HepG2 (cell line): ENCODE data around the gene ODAD4.

ENCODE experiments used
- FOXM1 ChIP-seq: sonication (generic); formaldehyde crosslinking; IDR thresholded peaks from 2 replicates; pipeline ENCODE4 v1.5.0; 2020; ENCODE audit warnings: missing genetic modification reagents
- ZNF746 ChIP-seq: sonication (generic); formaldehyde crosslinking; IDR thresholded peaks from 2 replicates; pipeline ENCODE4 v1.8.0; 2022; ENCODE audit warnings: mild to moderate bottlenecking, missing genetic modification reagents

DNA sequence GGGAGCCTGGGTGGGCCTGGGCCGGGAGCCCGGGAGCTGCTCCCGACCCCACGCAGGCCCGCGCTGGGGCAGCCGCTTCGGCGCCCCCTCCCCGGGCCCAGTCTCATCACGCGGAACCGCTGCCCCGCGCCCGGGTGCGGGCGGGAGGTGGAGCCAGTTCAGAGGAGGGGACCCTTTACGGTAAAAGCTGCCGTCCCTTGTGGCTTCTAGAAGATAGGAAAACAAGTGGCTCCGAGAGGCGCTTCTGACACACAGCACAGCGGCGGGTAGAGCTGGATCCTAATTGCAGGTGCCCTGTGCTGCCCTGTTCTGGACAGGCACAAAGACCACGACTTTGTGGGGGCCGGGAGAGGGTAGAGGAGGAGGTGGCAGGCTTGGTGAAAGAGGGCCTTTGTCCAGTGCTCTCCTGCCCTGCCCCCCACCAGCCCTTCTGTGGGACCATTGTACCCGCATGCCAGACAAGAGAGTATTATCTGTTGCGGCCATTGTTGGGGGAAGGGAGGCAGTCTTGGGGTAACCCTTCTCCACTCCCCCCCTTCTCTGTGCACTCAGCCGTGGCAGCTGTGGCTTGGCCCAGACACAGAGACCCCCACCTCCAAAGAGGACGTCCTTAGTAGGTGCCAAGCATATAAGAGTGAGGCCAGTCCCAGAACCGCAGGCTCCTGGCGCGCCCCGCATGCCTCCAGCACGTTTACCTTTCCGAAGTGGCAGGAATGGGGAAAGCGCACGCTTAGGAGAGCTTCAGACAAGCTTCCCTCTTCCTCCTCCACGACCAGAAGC lies 36.9 kb downstream of the ODAD4 start:
- TF ChIP-seq FOXM1 (CRISPR knock-in tag) (no peak), ZNF746 (0 out of 2 replicates have a peak, but pooled peaks have one; percentile 12)
